ENCODE results near the gene HES1. TPM values are rescaled to one million over a fixed set of nuclear protein-coding genes. Genes with fewer than 3 reads are reported as not detected.

HES1 gene
- total and polyA plus RNA-seq, 10 of the 15 experiments (the other 5 are each of a cell fraction or from before 2014, with no cell fraction given), result 0.46 to 5.3 (median 2.3) TPM

- TF ChIP-seq ZNF592 (IDR thresholded peaks at IDR 0.05) (no peak), IRF4 (IDR thresholded peaks at IDR 0.05; ENCODE audit: low read depth, low read length) (no peak), ZZZ3 (IDR thresholded peaks at IDR 0.05; ENCODE audit: control insufficient read depth, insufficient read length, low read depth) (no peak), ASH2L (IDR thresholded peaks at IDR 0.05; ENCODE audit: borderline replicate concordance, low read depth) (no peak)
Observed at GRCh38 chr3:194185221-194185620, 49.3 kb downstream of the HES1 start (continued).

- Histone ChIP-seq H3K27me3 (replicated peaks in 1 of 2; ENCODE audit: control insufficient read depth in 2 of 2, insufficient read depth in 2 of 2, low read length in 1 of 2) (no peaks in the 10 kb centered on the region), H3K4me3 (no peak overlapping the region), H3K9me3 (replicated peaks; ENCODE audit: control insufficient read depth, insufficient read depth, low read length) (no peaks in the 10 kb centered on the region), H2AFZ (ENCODE audit: control insufficient read depth, low read depth, low read length) (no peak overlapping the region), H3K4me1 (ENCODE audit: control insufficient read depth, insufficient read depth, low read length) (no peaks in the 10 kb centered on the region), H3K4me2 (ENCODE audit: control insufficient read depth, insufficient read depth) (no peak overlapping the region), H3K79me2 (ENCODE audit: control insufficient read depth, insufficient read depth, low read length) (no peaks in the 10 kb centered on the region), H3K9ac (ENCODE audit: control insufficient read depth, insufficient read depth, low read length) (no peak overlapping the region), H3K36me3 (ENCODE audit: control insufficient read depth in 2 of 2, insufficient read depth in 2 of 2, low read length in 1 of 2) (no peaks in the 10 kb centered on the region), H3K27ac (ENCODE audit: control insufficient read depth, insufficient read depth) (no peak overlapping the region), H4K20me1 (ENCODE audit: control insufficient read depth, insufficient read depth) (no peaks in the 10 kb centered on the region)
- POLR2A ChIA-PET, result no interaction called here
- in situ Hi-C loops (cut with MboI), result no loop called here
- ATAC-seq (no peak), FAIRE-seq (no peak), DNase-seq (ENCODE audit: low read depth, low spot score) (no peak)
- CTCF ChIA-PET, result no interaction called here
- WGBS (ENCODE audit: insufficient coverage, insufficient replicate concordance, low lambda C conversion rate, missing lambda C conversion rate), result 22% methylated on average over 7 of the region's 7 CpGs
- RAD21 ChIA-PET (ENCODE audit: unreplicated experiment), result no interaction called here
- BruUV-seq (replicated peaks), result no TSS peak
- intact Hi-C loops (cut with micrococcal nuclease; ENCODE audit: unreplicated experiment), result no loop called here
- SMC1A ChIA-PET (ENCODE audit: uncharacterized antibody, unreplicated experiment), result interaction anchor here (1.2 kb wide), 1 partner anchor 26 kb away, joined by 3 read pairs; no protein-coding TSS in a partner anchor
- no peak for TF ChIP-seq SP1 (IDR thresholded peaks at IDR 0.05; ENCODE audit: low read depth, low read length)
- TF ChIP-seq RELB (IDR thresholded peaks at IDR 0.05; ENCODE audit: low read depth), result no peak
- no peak for TF ChIP-seq ZBTB4 (CRISPR knock-in tag; IDR thresholded peaks at IDR 0.05)
- TF ChIP-seq SREBF2 (IDR thresholded peaks at IDR 0.05; ENCODE audit: low read length), result no peak
- TF ChIP-seq PRDM15 (CRISPR knock-in tag; IDR thresholded peaks at IDR 0.05), result no peak
Observed at GRCh38 chr3:194187233-194187944, 51.4 kb downstream of the HES1 start.

Measured in GM12878 (cell line).